NT2/D1 (cell line): ENCODE measurements around the gene SSR3.

Experiments
- DNase-seq: peaks from one replicate; pipeline ENCODE4 v3.0.0-alpha.2; 2011; ENCODE audit warnings: low read depth, low spot score
- H3K27me3 ChIP-seq: 2 replicates; pipeline ENCODE4 v1.6.0; 2011; ENCODE audit warnings: mild to moderate bottlenecking; ENCODE audit not compliant: insufficient read length, insufficient read depth
- H3K36me3 ChIP-seq: 2 replicates; pipeline ENCODE4 v1.6.1; 2011; ENCODE audit warnings: mild to moderate bottlenecking, low read length, mixed read lengths; ENCODE audit not compliant: insufficient read depth, insufficient read length
- H3K4me1 ChIP-seq: 2 replicates; pipeline ENCODE4 v1.5.1; 2011; ENCODE audit not compliant: insufficient read depth, insufficient read length
- H3K4me3 ChIP-seq: 2 replicates; pipeline ENCODE4 v1.5.1; 2011; ENCODE audit warnings: low read depth; ENCODE audit not compliant: insufficient read length
- H3K9ac ChIP-seq: 2 replicates; pipeline ENCODE4 v1.6.0; 2011; ENCODE audit warnings: low read depth; ENCODE audit not compliant: insufficient read length
- H3K9me3 ChIP-seq: 2 replicates; pipeline ENCODE4 v1.5.1; 2011; ENCODE audit warnings: mild to moderate bottlenecking, low read length; ENCODE audit not compliant: insufficient read depth
- SUZ12 ChIP-seq: IDR thresholded peaks from 2 replicates; pipeline ENCODE4 v1.6.1; 2011; ENCODE audit not compliant: insufficient read length, insufficient read depth; ENCODE audit errors: extremely low read depth
- YY1 ChIP-seq: IDR thresholded peaks from 2 replicates; pipeline ENCODE4 v1.6.1; 2011; ENCODE audit not compliant: insufficient read length, insufficient read depth
- ZNF274 ChIP-seq: IDR thresholded peaks from 2 replicates; pipeline ENCODE4 v1.6.1; 2011; ENCODE audit warnings: mild to moderate bottlenecking, low read depth, low read length

SSR3 gene

DNA sequence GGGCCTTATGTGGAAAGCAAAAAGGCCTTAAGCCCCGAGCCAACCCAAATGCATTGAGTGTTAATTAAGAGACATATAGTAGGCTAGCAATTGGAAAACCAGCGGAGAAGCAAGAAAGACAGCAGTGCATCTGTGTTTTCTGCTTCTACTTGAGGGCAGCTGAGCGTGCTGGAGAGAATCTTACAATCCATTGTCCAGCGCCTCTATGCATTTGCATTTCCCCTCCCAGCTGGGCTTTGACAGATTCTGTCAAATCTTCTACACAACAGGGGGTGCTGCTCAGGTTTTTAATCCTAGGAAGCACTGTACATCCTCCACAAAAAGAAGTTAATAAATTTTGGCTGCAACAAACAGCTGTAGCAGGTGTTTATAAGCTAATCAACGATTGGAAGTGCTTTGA lies 23.9 kb downstream of the SSR3 start:
- TF ChIP-seq ZNF274, result no peak
- no peak for TF ChIP-seq SUZ12
- TF ChIP-seq YY1, result no peak
- H3K9ac ChIP-seq, result no peak overlapping the region
- no peaks in the 10 kb centered on the region for H3K36me3 ChIP-seq
- H3K4me1 ChIP-seq, result peaks cover 9% of the 10 kb centered on the region
- DNase-seq, result no peak
- H3K4me3 ChIP-seq, result no peak overlapping the region
- H3K9me3 ChIP-seq, result no peaks in the 10 kb centered on the region
- H3K27me3 ChIP-seq, result no peaks in the 10 kb centered on the region

- Histone ChIP-seq H3K36me3 (no peaks in the 10 kb centered on the region), H3K4me1 (no peaks in the 10 kb centered on the region), H3K27me3 (no peaks in the 10 kb centered on the region), H3K9me3 (no peaks in the 10 kb centered on the region), H3K4me3 (no peak overlapping the region), H3K9ac (no peak overlapping the region)
- DNase-seq, result no peak
- TF ChIP-seq ZNF274 (no peak), SUZ12 (no peak), YY1 (no peak)
Measured at GRCh38 chr3:156527060-156527459, 27.9 kb downstream of the SSR3 start.

DNA sequence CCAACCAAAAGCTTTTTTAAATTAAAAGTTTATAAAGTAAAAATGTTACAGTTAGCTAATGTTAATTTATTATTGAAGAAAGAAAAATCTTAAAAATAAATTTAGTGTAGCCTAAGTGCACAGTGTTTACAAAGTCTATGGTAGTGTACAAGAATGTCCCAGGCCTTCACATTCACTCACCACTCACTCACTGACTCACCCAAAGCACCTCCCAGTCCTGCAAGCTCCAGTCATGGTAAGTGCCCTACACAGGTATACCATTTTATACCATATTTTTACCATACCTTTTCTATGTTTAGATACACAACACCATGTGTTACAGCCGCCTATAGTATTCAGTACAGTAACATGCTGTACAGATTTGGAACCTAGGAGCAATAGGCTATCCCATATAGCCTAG lies 29.1 kb downstream of the SSR3 start:
- no peak for DNase-seq
- Histone ChIP-seq H3K4me1 (no peaks in the 10 kb centered on the region), H3K9ac (no peak overlapping the region), H3K36me3 (no peaks in the 10 kb centered on the region), H3K4me3 (no peak overlapping the region), H3K27me3 (no peaks in the 10 kb centered on the region), H3K9me3 (no peaks in the 10 kb centered on the region)
- no peak for TF ChIP-seq YY1
- TF ChIP-seq ZNF274, result no peak
- TF ChIP-seq SUZ12, result no peak

DNA sequence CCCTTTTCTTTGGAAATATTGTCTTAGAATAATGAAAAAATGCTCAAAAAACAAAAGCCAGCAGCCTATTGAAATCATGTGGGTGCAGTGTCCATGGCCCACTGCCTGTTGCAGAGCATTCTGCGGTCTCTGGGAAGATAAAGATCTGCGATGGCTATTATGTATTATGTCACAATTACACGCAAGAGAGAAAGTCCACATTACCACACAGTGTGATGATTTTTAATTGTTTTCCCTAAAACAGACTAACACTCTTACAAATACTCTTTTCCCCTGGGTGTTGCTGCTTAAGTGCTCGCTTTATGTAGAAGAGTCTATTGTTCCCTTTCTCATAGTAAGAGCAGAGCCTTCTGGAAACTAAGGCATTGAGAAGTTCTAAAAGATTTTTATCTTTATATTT lies 32.2 kb downstream of the SSR3 start:
- no peaks in the 10 kb centered on the region for H3K9me3 ChIP-seq
- TF ChIP-seq ZNF274 (no peak), SUZ12 (no peak), YY1 (no peak)
- H3K27me3 ChIP-seq, result no peaks in the 10 kb centered on the region
- no peaks in the 10 kb centered on the region for H3K4me1 ChIP-seq
- DNase-seq, result no peak
- no peak overlapping the region for H3K4me3 ChIP-seq
- H3K36me3 ChIP-seq, result no peaks in the 10 kb centered on the region
- H3K9ac ChIP-seq, result no peak overlapping the region

- H3K27me3 ChIP-seq, result no peaks in the 10 kb centered on the region
- no peak for DNase-seq
- H3K4me3 ChIP-seq, result no peak overlapping the region
- no peak overlapping the region for H3K9ac ChIP-seq
- no peaks in the 10 kb centered on the region for H3K4me1 ChIP-seq
- no peaks in the 10 kb centered on the region for H3K36me3 ChIP-seq
- no peaks in the 10 kb centered on the region for H3K9me3 ChIP-seq
- TF ChIP-seq ZNF274, result no peak
- no peak for TF ChIP-seq SUZ12
- TF ChIP-seq YY1, result no peak
Measured at GRCh38 chr3:156519758-156520162, 35.2 kb downstream of the SSR3 start.

GRCh38 chr3:156518726-156519125 lies 36.2 kb downstream of the SSR3 start:
- no peak for TF ChIP-seq SUZ12
- TF ChIP-seq ZNF274, result no peak
- TF ChIP-seq YY1, result no peak
- DNase-seq, result no peak
- no peaks in the 10 kb centered on the region for H3K36me3 ChIP-seq

DNA sequence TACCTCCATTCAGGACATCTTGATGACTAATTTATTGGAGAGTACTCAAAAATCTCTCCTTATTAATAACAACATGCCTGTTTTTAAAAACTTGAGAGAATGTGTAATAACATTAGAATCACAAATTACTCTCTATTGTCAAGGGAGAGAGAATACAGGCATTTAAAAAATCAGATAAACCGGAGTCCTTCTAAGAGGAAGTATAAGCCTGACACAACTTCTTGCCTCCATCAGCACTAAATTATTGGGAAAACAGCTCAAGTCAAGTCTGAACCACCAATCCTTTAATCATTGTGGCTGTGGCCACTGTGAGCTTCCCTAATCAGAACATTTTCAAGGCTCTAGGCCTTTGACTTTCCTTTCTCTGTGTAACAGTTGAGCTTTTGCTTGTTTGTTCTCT lies 38.0 kb downstream of the SSR3 start:
- TF ChIP-seq ZNF274, result no peak
- TF ChIP-seq SUZ12, result no peak
- no peak for TF ChIP-seq YY1
- DNase-seq, result no peak

More at GRCh38 chr3:156518726-156519125, 36.2 kb downstream of the SSR3 start:
- Histone ChIP-seq H3K27me3 (no peaks in the 10 kb centered on the region), H3K9me3 (no peaks in the 10 kb centered on the region), H3K4me1 (no peaks in the 10 kb centered on the region), H3K4me3 (no peak overlapping the region), H3K9ac (no peak overlapping the region)

DNA sequence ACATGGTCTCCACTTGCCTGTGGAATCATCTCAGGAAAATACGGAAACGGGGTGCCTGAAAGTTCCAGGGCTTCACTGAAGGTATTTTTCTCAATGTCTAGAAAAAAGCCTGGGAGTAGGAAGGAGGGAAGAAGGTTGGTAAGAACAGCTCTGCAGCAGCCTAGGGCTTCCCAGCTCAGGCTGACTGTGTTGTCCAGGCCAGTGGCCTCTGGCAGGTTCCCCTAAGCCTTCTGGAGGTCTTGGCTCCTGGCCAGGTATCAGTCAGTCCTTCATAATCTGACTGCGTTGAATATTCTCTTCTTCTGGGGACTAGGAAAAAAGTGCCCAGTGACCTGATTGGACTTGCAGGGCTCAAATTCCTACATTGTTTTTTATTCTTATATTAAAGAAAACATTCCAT lies 38.6 kb downstream of the SSR3 start:
- no peak overlapping the region for H3K9ac ChIP-seq
- H3K9me3 ChIP-seq, result no peaks in the 10 kb centered on the region
- H3K4me1 ChIP-seq, result no peaks in the 10 kb centered on the region
- no peaks in the 10 kb centered on the region for H3K36me3 ChIP-seq
- no peak for TF ChIP-seq SUZ12
- no peak for TF ChIP-seq ZNF274
- no peak for TF ChIP-seq YY1
- H3K4me3 ChIP-seq, result no peak overlapping the region
- no peaks in the 10 kb centered on the region for H3K27me3 ChIP-seq
- DNase-seq, result no peak

More for the DNA sequence above, 38.0 kb downstream of the SSR3 start:
- Histone ChIP-seq H3K9ac (no peak overlapping the region), H3K27me3 (no peaks in the 10 kb centered on the region), H3K36me3 (no peaks in the 10 kb centered on the region), H3K4me1 (no peaks in the 10 kb centered on the region), H3K4me3 (no peak overlapping the region), H3K9me3 (no peaks in the 10 kb centered on the region)
